GM18951 (cell line): Measurements from ENCODE around the gene SEC24C.

Source experiments
- POLR2A ChIP-seq: IDR thresholded peaks from 4 replicates; pipeline ENCODE4 v1.6.1; 2011; ENCODE audit warnings: mild to moderate bottlenecking; ENCODE audit not compliant: insufficient read length, insufficient read depth; ENCODE audit errors: extremely low read depth
- in situ Hi-C: fragments of 300-500 bp; cut with MboI; formaldehyde crosslinking; loops from one replicate; pipeline ENCODE4 v1.12.0; 2022; ENCODE audit warnings: low sequenced_read_pairs, mixed read lengths, inconsistent platforms; ENCODE audit not compliant: unreplicated experiment

The SEC24C gene

DNA sequence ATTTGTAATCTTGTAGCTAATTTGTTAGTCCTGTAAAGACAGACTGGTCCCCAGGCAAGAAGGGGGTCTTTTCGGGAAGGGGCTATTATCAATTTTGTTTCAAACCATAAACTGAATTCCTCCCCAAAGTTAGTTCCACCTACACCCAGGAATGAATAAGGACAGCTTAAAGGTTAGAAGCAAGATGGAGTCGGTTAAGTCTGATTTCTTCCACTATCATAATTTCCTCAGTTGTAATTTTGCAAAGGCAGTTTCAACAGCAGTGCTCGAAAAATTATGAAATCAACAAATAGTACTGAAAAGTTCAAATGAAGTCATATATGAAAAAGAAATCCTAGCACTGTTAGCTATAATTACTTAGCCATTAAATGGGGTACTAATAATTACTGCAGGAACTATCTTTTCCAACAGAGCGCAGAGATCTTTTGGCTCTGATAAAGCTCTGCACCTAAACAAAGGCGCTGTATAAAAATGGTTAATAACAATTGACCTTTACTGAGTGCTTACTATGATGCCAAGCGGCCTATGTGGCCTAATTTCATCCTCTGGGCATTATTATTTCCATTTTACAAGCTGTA, 756 bp upstream of the SEC24C start:
- no peak for TF ChIP-seq POLR2A
- in situ Hi-C loops: no loop called here

DNA sequence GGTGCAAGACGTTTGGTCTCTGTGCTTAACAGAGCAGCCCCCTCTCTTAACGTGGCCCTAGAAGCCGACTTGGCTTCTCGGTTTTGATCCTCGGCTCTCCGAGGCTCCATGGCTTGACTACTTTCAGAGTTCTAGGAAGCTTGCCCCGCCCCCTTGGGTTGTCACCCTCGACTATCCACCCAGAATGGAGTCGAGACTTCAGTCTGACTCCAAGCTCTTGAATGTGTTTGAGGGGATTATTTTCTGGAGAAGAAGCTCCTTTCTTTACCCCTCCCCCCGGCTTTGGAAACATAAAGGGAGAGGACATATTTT, 448 bp downstream of the SEC24C start:
- TF ChIP-seq POLR2A: no peak
- in situ Hi-C loops: no loop called here

DNA sequence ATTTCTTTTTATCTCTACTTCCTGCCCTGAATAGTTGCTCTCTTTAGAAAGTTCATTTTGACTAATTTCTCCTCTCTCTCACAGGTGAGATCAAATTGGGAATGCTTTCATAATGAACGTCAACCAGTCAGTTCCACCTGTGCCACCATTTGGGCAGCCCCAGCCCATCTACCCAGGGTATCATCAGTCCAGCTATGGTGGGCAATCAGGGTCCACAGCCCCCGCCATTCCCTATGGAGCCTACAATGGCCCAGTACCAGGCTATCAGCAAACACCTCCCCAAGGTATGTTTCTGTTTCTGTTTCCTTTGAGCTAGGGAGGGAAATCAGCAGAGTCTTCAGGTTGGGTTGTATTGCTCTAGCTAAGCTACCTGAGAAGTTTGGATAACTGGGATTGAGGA, 2.5 kb downstream of the SEC24C start:
- in situ Hi-C loops: no loop called here
- no peak for TF ChIP-seq POLR2A

DNA sequence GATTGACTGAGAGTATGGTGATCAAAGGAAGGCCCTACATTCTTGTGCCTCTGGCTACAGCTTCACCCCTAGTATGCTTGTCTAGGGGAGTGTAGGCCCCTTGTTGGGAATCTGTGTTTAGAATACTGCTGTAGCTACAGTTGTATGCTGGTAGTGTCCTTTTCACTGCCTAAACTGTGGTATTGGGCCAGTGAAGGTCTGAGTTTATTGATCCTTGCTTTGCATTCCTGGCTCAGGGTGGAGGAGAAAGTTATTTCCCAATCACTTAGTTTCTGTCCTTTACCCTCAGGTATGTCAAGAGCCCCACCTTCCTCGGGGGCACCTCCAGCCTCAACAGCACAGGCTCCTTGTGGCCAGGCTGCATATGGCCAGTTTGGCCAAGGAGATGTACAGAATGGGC, 6.6 kb downstream of the SEC24C start:
- no peak for TF ChIP-seq POLR2A
- in situ Hi-C loops: no loop called here

- TF ChIP-seq POLR2A: no peak
- in situ Hi-C loops: no loop called here
Observed at GRCh38 chr10:73756183-73756582, 12.0 kb downstream of the SEC24C start.

- TF ChIP-seq POLR2A: no peak
- in situ Hi-C loops: no loop called here
Observed at GRCh38 chr10:73758704-73759511, 14.7 kb downstream of the SEC24C start.

DNA sequence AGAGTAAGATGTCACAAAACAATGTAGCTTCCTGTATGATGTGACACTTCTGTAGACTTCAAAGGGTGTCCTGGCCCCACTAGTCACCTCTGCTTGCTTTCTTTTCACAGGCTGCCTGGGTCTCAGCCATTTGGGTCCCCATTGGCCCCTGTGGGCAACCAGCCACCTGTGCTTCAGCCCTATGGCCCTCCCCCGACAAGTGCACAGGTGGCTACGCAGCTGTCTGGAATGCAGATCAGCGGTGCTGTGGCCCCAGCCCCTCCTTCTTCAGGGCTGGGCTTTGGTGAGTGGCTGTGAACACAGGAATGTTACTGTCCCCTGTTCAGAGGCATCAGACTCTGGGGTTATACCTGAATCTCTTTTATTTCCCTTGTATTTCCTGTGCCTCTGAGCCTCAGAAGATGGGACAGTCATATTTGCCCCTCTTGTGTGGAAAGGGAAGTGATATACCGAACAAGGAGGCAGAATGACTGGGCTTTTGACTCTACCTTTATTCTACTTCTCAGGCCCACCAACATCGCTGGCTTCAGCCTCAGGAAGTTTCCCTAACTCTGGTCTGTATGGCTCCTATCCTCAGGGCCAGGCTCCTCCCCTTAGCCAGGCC, 15.4 kb downstream of the SEC24C start:
- no peak for TF ChIP-seq POLR2A

DNA sequence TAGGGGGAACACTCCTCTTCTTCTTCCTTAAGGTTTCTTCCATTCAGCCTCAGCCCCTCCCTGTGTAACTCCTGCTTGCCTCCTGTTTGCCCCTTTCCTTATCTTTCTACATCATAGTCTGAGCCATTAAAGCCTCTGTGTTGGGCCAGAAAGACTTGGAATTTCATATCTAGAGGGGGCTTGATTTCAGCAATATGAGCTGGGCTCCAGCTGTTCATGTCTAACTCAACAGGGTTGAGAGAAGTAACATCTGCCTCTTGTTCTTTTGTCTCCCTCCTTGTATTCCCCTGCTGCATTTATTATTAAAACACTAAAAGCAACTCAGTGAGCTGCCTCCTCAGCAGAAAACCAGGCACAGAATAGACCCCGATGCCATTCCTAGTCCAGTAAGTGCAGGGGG, 17.6 kb downstream of the SEC24C start:
- in situ Hi-C loops: no loop called here
- TF ChIP-seq POLR2A: no peak

More for the DNA sequence above, 15.4 kb downstream of the SEC24C start:
- in situ Hi-C loops: no loop called here

GRCh38 chr10:73762915-73763314, 18.7 kb downstream of the SEC24C start:
- in situ Hi-C loops: no loop called here
- TF ChIP-seq POLR2A: no peak

- no peak for TF ChIP-seq POLR2A
- in situ Hi-C loops: no loop called here
Observed at GRCh38 chr10:73763343-73763742, 19.2 kb downstream of the SEC24C start.

DNA sequence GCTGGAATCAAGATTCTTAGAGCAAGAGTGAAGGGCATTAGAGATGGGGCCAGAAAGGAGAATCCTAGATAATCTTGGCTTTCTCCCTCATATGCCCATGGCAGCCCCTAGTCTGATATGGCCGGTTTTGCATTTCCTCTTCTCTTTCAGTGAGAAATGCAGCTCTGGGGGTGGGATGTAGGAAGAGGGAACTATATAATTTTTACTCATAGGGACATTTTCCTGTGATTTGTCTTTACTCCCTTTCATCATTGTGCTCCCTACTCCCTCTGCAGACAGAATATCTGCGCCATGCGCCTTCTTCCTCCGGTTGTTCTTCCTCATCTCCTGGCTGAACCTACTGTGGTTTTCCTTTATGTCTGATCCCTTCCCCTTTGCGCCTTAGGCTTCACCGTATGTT, 20.9 kb downstream of the SEC24C start:
- no peak for TF ChIP-seq POLR2A
- in situ Hi-C loops: no loop called here

DNA sequence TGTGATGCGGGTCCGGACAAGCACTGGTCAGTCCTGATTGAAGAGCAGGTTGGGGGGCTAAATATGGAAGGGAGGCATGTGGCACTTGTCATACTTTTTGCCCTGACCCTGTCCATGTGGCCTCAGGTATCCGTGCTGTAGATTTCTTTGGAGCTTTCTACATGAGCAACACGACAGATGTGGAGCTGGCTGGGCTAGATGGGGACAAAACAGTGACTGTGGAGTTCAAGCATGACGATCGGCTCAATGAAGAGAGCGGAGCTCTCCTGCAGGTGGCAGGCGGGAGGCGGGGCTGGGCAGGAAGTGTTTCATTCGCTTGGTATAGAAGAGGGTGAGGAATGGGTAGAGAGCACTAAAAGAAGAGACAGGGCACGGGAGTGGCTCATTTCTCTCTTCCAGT, 24.7 kb downstream of the SEC24C start:
- TF ChIP-seq POLR2A: no peak
- in situ Hi-C loops: no loop called here

DNA sequence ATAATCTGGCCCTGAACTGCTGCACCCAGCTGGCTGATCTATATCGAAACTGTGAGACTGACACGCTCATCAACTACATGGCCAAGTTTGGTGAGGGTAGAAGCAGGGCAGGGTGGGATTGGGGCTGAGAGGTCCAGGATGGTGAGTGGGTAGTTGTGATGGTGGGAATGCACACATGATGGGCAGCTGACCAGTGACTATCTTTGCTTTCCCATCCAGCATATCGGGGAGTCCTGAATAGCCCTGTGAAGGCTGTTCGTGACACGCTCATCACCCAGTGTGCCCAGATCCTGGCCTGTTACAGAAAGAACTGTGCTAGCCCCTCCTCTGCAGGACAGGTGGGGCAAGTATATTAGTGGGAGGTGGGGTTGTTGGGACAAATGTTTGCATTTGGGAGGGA, 25.2 kb downstream of the SEC24C start:
- no peak for TF ChIP-seq POLR2A
- in situ Hi-C loops: no loop called here

GRCh38 chr10:73771722-73772280, 27.6 kb downstream of the SEC24C start:
- TF ChIP-seq POLR2A: no peak
- in situ Hi-C loops: no loop called here
